SH-SY5Y (cell line): Measurements from ENCODE around the gene CCDC148.

Source experiments
- GATA2 ChIP-seq: IDR thresholded peaks from 2 replicates; pipeline ENCODE4 v1.6.1; 2011; ENCODE audit warnings: mild to moderate bottlenecking, low read depth, low read length
- GATA3 ChIP-seq: IDR thresholded peaks from 2 replicates; pipeline ENCODE4 v1.6.1; 2011; ENCODE audit warnings: low read depth, mild to moderate bottlenecking, low read length, moderate library complexity

Gene CCDC148

DNA sequence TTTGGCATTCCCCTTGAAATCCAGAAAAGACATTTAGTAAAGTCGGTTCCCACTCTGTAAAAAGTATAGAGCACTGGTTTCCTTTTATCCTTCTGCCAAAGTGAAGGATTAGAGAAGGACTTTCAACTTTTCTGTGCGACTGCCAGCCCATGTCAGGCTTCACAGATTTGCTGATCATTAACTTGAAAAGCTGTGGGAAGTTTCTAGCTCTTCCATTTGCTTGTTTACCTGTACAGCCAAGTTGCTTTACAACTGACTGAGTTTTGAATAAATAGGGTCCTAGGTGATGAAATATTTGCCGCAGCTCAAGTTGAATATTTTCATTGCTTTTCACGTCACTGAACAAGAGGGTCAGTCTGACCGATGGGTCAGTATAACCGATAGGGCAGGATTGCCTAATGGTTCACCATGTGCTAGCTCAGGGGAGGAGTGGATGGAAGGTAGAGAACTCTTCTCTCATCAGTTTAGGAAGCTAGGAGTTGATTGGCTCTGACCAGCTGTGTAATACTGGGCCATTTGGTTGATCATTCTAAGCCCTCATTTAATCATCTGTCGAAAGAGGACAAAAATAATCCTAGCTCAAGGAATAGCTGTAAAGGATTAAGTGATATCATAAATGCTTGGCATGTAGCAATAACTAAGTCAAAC, 324.5 kb downstream of the CCDC148 start:
- no peak for TF ChIP-seq GATA2
- TF ChIP-seq GATA3 = no peak

DNA sequence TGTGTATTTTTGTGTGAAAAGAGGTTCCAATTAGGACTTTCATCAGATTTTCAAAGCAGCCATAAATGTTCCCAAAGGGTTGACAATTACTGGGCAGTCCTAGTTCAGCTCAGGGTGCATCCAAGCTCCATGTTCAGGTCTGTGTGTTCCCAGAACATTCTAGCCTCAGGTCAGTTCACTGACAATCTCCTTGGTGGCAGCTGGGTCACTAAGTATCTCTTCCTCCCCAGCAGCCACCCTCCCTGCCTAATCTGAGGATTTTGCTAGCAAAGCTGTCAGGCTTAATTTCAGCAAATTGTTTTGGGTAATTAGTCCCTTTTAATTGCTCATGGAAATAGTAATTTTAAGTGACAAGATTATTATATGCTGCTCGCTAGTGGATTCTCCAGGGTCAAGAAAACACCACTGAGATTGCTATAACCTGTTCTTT, 325.1 kb downstream of the CCDC148 start:
- TF ChIP-seq GATA2 = no peak
- no peak for TF ChIP-seq GATA3

DNA sequence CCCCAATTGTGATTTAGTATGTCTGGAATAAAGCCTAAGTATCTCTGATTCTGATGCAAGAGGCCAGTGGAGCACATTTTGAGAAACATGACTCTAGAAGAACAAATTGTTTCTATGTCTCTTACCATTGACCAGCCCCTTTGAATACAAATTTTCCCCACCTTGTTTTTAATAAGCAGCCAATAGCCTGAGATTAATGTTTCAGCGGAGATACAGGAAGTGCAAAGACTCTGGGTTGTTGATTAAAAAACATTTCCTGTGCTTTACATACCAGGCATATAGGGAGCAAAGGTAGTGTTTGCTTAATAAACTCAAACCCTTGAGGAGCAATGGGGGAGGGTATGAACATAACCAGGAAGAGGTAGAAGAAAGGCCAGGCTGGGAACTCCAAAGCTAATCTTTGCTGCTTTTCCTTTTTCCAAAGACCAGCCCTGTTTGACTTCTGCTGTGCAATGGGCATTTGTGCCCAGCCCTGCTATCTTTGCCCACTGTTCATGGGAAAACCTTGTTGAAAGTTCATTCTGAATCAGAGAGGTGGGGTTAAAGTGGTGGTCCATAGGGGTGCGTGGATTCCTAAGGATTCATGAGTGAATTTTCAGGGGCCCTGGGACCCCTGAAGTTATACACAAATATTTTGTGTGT, 325.6 kb downstream of the CCDC148 start:
- TF ChIP-seq GATA2 = no peak
- TF ChIP-seq GATA3 = no peak

DNA sequence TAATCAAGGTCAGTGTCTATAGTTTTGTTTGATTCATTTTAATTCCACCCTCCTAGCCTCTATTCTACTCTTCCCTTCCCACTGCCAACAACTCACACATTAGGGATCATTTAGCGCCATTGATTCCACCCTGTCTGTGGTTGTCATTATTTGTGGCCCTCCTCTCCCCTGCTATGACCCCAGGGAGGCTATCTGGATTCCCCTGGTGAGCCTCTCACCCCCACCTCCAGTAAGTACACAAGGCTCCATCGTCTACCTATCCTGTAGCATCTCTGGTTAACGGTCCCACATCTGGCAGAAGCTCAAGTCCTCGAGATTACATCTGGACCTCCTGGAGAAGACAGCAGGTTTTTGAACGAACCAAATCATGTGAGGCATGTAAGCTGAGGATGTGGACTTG, 327.5 kb downstream of the CCDC148 start:
- no peak for TF ChIP-seq GATA2
- no peak for TF ChIP-seq GATA3

DNA sequence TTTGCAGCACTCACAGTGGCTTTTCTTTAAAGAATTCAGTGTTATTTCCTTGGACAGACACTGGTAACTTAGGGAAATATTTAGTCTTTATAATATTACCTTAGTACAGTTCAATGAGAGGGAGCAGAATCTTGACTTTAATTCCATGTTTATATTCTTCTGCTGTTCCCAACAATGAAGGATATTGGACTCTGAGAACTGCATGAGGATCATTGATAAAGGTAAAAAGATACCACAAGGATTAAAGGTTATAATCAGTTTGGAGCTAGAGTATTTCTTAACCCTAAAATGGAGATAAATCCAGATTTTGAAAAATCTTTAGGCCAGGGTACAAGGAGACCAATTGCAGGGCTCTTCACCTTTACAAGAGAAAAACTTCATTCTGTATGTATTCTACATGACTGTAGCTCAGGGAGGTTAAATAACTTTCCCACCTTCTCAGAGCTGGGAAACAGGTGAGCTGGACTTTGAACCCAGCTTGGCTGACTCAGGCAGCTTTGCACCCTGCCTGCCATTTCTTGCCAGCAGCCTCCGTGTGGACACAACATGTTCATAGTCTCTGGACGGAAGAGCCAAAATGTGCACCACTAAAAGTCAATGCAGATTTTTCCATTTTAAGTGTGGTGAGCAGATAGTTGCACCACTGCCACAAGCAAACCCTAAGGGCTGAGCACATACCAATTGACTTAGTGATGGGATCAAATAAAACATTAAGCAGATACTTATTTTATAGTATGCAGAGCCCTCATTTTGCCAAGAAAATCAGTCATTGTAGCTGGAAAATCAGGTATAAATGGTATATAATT, 328.2 kb downstream of the CCDC148 start:
- no peak for TF ChIP-seq GATA3
- no peak for TF ChIP-seq GATA2

DNA sequence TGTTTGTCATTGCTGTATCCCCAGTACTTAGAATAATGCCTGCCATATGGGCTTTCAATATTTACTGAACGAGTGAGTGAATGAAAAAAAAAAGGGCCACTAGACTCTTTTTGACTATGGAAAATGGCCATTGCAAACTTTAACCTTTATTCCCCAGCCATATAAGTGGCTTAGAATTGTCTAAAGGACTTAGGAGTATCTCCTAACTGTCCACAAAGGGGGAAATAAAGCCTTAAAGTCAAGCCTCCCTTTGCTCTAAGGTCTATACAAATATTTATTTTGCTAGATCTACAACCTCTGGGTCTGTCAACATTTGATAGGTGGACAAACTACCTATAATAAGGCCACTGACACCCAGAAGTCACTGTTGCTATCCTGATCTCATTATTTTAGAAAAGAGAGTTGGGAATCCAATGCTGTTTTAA, 329.2 kb downstream of the CCDC148 start:
- TF ChIP-seq GATA3 = no peak
- no peak for TF ChIP-seq GATA2

DNA sequence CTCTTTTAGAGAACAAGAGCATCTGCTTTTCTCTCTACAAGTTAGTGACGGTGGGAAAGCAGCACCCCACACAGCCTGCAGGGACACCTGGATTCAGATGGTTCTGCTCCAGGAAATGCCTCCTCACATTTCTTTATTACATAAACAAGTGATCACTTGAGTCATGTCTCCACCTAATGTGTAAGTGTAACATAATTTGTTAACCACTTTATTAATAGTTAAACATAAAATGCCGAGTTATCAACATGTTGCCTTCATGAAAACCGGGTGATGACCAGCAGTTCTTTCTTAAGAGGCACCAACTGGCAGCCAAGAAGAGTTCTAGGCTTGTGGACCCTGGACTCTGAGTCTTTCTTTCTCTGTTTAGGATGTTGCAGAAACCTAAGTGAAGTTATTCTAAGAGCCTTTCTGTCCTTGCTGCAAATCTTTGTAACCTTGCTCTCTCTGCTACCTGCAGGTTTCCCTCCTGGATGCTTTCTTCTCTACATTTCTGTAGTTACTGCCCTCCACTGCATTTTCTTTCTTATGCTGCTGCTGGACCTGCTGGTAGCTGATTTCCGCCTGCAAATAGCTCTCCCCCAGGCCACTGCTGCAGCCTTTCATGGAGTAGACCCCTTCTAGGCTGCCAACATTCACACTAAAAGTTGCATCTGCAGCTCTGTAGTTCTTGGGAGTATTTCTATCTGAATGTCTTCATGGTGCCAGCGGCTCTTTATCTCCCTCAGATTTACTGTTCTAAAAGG, 330.6 kb downstream of the CCDC148 start:
- TF ChIP-seq GATA3 (no peak), GATA2 (no peak)

DNA sequence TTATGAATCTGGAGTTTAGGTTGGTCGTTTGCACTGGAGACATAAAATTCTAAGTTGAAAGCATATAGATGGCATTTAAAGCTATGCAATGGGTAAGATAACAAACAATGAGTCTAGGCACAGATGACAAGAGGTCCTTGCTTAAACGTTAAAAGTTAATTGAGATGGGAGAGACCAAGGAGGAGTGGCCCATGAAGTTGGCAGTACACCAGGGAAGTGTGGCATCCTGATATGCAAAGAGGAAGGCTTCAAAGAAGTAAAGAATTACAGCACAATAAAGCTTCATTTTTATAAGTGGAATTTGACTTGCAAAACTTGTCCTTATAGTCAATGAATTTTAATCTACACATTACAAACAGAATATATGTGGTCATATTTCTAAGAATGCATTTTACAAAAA, 331.7 kb downstream of the CCDC148 start:
- TF ChIP-seq GATA3 = no peak
- TF ChIP-seq GATA2 = no peak
